Epithelial cell of prostate (primary cell): Measurements from ENCODE around the gene PCED1B.
"Not testable (repeated sequence)": the region's sequence is repeated elsewhere in the genome, so short reads cannot be mapped to it uniquely, and the experiment has no call there.

Source experiments
- DNase-seq: peaks from one replicate; pipeline ENCODE4 v3.0.0-alpha.2; 2011; ENCODE audit warnings: low read depth, low spot score
- H3K27ac ChIP-seq: fragments of 450-650 bp; 2 replicates; pipeline ENCODE4 v1.5.1; 2017; ENCODE audit warnings: mild to moderate bottlenecking

Gene PCED1B

DNA sequence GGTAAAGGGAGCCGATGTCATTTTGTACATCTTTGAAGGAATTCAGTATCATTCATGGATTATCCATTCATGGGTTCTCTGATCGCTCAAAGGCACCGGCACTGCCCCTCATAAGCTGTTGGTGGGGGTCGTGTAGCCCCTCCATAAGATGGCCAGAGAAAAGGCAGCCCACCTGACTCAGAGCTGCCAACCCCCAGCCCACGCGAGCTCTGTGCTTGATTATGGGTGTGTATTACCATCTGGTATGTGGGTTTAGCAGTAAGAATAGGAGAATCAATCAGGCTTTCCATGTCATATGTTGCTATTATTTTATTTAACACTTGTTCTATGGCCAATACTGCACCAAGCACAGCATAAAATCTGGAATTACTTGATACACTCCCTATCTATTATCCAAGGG is 32.4 kb downstream of the PCED1B start:
- H3K27ac ChIP-seq = peak overlapping the region; percentile 47
- DNase-seq = no peak

DNA sequence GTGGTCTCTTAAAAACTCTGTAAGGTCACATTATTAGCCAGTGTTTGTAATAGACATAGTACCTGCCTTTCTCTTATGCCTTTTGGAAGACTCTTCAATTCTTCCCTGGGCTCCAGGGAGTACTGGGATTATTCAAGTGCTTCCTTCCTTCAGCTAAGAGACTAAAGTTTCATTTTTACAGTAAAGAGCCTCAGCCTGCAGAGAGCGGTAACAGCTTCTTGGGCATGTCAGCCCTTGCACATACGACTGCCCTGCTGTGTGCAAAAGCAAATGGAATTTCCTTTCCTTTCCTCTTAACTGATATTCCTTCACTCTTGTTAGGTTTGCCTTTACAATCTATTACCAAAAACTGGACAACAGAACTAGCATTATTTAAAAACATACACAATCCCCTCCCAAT is 33.3 kb downstream of the PCED1B start:
- H3K27ac ChIP-seq = peak overlapping the region; percentile 47
- DNase-seq = no peak

DNA sequence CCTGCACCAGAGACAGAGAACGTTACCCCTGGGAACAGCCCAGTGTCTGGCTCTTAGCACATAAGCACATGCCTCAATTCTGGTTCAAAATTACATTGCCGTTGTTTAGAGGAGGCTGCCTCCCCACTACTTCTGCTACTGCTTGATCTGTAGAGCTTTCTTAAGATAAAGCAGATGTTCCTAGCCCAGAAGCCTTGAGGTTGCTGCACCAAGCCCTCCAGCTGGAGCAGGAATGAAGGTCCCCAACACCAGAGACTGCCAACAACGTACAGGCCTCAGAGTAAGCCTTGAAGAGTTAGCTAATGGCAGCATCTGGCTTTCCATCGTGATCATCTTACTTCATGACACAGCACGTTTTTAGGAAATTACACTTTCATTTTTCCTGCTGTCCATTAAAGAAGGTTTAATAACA is 35.1 kb downstream of the PCED1B start:
- H3K27ac ChIP-seq = no peak overlapping the region
- DNase-seq = no peak

DNA sequence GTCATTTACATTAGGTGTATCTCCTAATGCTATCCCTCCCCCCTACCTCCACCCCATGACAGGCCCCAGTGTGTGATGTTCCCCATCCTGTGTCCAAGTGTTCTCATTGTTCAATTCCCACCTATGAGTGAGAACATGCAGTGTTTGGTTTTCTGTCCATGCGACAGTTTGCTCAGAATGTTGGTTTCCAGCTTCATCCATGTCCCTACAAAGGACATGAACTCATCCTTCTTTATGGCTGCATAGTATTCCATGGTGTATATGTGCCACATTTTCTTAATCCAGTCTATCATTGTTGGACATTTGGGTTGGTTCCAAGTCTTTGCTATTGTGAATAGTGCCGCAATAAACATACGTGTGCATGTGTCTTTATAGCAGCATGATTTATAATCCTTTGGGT is 37.9 kb downstream of the PCED1B start:
- not testable (repeated sequence) for DNase-seq, H3K27ac ChIP-seq

DNA sequence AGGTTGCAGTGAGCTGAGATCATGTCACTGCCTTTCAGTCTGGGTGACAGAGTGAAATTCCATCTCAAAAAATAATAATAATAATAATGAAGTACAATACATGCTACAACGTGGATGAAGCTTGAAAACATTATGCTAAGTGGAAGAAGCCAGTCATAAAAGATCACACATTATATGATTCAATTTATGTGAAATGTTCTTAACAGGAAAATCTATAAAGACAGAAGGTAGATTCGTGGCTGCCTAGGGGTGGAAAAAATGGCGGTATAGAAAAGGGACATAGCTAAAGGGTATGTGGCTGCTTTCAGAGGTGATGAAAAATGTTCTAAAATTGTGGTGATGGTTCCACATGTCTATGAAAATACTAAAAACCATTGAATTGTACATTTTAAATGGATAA is 41.3 kb downstream of the PCED1B start:
- H3K27ac ChIP-seq = no peak overlapping the region
- DNase-seq = no peak

- DNase-seq = no peak
- no peak overlapping the region for H3K27ac ChIP-seq
Measured at GRCh38 chr12:47121146-47121545, 41.7 kb downstream of the PCED1B start.

GRCh38 chr12:47122602-47123001 is 43.2 kb downstream of the PCED1B start:
- H3K27ac ChIP-seq = no peak overlapping the region
- DNase-seq = no peak

DNA sequence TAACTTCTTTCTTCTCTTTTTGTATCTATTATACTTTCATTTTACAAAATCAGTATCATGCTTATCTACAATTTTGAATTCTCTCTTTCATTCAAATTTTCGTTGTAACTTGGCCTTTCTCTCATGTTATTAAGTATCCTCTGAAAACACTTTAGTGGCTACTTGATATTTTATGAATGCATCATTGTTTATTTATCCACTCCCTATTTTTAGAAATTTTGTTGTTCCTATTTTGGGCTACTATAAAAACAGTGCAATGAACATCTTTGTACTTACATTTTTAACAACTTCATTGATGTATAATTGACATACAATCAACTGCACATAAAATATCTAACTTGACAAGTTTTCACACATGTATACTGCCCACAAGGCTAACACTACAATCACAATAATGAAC is 44.3 kb downstream of the PCED1B start:
- no peak for DNase-seq
- peak overlapping the region; percentile 35 for H3K27ac ChIP-seq

GRCh38 chr12:47124451-47124850 is 45.0 kb downstream of the PCED1B start:
- H3K27ac ChIP-seq = peak overlapping the region; percentile 35
- no peak for DNase-seq

DNA sequence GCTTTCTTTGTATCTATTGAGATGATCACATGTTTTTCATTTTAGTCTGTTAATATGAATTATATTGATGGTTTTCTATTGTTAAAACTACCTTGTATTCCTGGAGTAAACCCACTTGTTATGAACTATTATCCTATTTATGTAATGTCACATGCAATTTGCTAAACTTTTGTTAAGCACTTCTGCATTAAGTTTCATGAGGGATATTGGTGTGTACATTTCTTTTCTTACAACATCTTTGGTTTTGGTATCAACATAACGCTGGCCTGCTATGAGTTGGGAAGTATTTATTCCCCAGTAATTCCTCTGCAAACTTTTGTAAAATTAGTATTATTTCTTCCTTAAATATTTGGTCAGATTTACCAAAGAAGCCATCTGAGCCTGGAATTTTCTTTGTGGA is 46.8 kb downstream of the PCED1B start:
- no peak for DNase-seq
- H3K27ac ChIP-seq = no peak overlapping the region

DNA sequence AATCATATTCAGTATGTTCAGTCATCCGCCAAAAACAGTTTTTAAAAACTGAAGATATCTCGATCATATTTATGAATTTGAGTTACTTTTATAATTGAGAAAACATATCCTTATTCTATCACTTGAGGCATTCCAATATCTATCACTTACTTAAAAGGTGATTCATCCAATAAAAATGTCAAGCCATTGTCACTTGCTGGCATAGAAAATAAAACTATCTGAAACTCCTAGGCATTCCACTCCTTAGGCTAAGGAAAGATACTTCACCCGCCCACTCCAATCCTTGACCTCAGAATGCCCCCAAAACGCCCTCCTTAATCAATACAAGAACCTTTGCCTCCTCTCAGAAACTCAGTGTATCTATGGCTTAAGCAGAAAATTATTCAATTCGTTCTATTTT is 51.6 kb downstream of the PCED1B start:
- H3K27ac ChIP-seq = no peak overlapping the region
- no peak for DNase-seq

DNA sequence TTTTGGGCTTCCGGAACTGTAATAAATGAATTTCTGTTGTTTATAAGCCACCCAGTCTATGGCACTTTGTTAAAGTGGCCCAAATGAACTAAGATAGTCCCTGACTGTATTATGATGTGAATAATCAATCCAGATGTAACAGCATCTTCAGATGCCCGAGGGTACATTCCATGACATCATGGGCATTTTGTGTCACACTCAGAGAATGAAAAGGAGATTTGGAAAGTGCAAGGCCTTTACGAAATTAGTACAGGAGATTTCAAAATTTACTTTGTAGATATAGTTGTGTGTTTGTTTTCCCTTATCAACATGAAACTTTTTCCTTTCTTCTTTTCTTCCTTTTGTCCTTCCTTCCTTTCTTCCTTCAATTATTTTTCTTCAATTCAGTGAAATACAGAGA is 54.6 kb downstream of the PCED1B start:
- no peak for DNase-seq

GRCh38 chr12:47135578-47135977 is 56.2 kb downstream of the PCED1B start:
- DNase-seq = no peak
- no peak overlapping the region for H3K27ac ChIP-seq

More for the DNA sequence above, 54.6 kb downstream of the PCED1B start:
- no peak overlapping the region for H3K27ac ChIP-seq

DNA sequence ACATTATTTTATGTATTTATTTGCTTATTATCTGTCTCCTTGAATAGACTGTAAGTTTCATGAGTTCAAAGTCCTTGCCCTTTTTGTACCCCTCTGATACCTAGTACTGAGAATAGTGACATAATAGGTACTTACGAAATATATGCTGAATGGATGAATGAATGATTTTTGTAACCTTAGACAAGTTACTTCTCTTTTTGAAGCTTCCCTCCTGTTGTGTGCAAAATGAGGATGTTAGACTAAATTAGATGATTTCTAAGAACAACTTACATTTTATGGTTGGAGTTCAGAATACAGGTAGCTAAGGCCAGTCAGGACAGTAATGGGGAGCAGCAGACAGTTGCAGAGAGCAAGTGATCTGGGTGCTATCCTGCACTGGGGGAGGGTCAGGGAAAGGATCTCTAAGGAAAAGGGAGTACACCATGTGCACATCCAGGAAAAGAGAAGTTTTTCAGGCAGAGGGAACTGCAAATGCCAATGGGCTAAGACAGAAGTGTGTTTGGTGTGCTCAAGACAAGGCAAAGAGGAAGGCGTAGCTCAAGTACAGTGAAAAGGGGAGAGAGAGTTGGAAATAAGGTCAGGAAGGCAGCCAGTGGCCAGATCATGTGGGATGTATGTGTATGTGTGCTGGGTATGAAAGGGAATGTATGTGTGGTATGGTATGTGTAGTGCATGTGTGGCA is 59.7 kb downstream of the PCED1B start:
- no peak for DNase-seq
- H3K27ac ChIP-seq = no peak overlapping the region

- H3K27ac ChIP-seq = no peak overlapping the region
- DNase-seq = no peak
Measured at GRCh38 chr12:47141459-47141858, 62.0 kb downstream of the PCED1B start.

DNA sequence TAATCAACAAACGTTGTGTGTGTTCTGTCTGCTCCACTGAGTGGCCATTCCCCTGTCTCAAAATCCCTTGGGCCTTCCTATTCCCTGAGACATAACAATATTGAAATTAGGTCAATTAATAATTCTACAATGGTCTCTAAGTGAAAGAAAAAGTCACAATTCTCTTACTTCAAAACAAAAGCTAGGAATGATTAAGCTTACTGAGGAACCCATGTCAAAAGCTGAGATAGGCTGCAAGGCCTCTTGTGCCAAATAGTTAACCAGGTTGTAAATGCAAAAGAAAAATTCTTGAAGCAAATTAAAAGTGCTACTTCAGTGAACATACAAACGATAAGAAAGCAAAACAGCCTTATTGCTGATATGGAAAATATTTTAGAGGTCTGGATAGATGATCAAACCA is 65.3 kb downstream of the PCED1B start:
- DNase-seq = no peak
- H3K27ac ChIP-seq = no peak overlapping the region

- DNase-seq = no peak
- H3K27ac ChIP-seq = no peak overlapping the region
Measured at GRCh38 chr12:47145188-47145587, 65.8 kb downstream of the PCED1B start.

- H3K27ac ChIP-seq = no peak overlapping the region
- DNase-seq = no peak
Measured at GRCh38 chr12:47147739-47148138, 68.3 kb downstream of the PCED1B start.

DNA sequence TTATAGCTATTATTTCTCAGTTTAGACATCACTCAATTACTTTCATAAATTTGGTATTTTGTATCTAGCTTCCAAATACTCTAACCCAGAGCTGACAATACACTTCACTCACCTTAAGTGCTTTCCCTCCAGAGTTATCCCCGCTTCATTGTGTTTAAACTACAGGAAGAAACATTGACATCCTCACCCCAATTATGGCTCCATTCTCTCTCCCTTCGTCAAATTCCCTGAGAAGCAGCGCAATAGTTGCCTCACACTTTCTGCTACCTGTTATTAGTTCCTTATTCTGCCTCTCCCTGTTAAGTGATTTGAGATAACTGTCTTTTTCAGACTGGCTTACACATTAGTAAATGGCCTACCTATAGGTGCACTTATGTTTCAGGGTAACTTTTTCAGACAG is 69.7 kb downstream of the PCED1B start:
- no peak overlapping the region for H3K27ac ChIP-seq
- DNase-seq = no peak

GRCh38 chr12:47152095-47152494 is 72.7 kb downstream of the PCED1B start:
- no peak for DNase-seq
- H3K27ac ChIP-seq = no peak overlapping the region

DNA sequence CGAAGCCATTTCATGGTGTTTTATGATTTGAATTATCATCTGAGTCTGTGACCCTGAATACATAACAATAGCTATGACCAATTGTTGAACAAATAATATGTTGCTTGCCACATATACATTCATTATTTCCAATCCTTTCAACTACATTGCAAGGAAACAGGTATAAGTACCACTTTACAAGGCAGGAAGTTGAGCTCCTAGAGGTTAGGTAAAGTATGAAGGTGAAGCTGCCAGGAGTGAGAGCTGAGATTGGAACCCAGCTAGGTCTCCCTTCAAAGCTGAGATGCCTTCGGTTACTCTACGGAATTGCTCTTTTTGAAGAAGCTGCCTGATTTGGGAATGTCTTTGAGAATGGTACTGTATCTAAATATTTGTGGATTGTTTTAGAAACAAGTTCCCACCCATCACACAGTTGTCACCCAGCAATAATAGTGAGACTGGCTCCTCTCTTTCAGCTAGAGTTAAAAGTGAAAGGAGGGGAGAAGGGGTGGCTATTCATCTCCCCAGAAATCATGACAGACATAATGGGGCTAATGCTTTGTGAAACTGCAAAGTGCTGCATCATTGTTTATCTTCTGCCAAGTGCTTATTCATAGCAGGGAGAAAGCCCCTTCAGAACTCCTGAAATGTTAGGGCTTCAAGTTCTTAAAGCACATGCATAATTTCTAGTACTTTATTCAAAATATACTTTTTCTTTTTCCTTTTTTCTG is 76.2 kb downstream of the PCED1B start:
- DNase-seq = no peak
- no peak overlapping the region for H3K27ac ChIP-seq

DNA sequence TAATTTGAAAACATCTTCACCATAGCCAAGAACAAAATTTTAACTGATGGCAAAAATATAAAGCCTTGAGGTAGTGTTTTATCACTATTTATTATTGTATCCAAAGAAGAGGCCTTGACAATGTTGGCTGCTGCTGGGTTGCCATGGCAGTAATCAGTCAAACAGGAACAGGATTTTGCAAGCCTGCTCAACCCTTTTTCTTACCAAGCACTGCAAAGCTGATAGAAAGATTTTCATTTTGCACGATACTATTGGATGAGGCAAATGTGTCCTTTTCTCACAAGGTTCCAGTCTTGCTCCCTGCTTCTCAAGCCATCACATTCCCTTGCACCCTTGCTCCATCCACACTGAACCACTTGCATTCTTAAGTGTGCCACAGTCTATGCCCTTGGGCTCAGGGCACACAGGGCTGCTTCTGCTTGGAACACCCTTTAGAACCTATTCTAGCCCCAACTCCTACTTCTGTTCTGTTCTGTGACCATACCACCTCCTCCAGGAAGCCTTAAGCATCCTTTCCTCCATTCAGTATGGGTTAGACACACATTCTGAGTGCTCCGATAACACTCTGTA is 76.8 kb downstream of the PCED1B start:
- DNase-seq = no peak
- no peak overlapping the region for H3K27ac ChIP-seq
